ENCODE results near the gene SLC39A1.
"Not testable (repeated sequence)": the region's sequence is repeated elsewhere in the genome, so short reads cannot be mapped to it uniquely, and the experiment has no call there.

Gene SLC39A1

GRCh38 chr1:153990468-153991150 lies 27.3 kb upstream of the SLC39A1 start, which contains the start of gene RPS27:
Gene RPS27 (plus strand): TSS chr1:153990762. CDS start chr1:153990797, 35 bp downstream.
- Histone ChIP-seq H3K27ac (ENCODE audit: low read depth, low read length) (peak within 1 kb of the TSS; percentile 86), H3K9me3 (ENCODE audit: control insufficient read depth in 1 of 2, low read length in 2 of 2) (no peaks in the 10 kb centered on the region), H3K4me1 (ENCODE audit: control insufficient read depth in 1 of 2, insufficient read depth in 2 of 2, low read length in 2 of 2) (peaks cover 19 to 25% of the 10 kb centered on the region in 2 donors), H3K36me3 (ENCODE audit: control insufficient read depth in 1 of 2, insufficient read depth in 2 of 2, low read length in 2 of 2) (peaks cover 13 to 34% of the 10 kb centered on the region in 2 donors), H3K9ac (ENCODE audit: low read depth in 1 of 2, low read length in 2 of 2) (peak within 1 kb of the TSS; percentile 90 to 94), H3K27me3 (ENCODE audit: control insufficient read depth in 1 of 2, insufficient read depth in 2 of 2, low read length in 2 of 2) (no peaks in the 10 kb centered on the region), H3K4me3 (ENCODE audit: low read depth in 1 of 2, low read length in 2 of 2) (peak within 1 kb of the TSS; percentile 84 to 88)

- H3K27me3 ChIP-seq (ENCODE audit: control insufficient read depth in 1 of 2, insufficient read depth in 2 of 2, low read length in 2 of 2), result no peaks in the 10 kb centered on the region
- H3K4me1 ChIP-seq (ENCODE audit: control insufficient read depth in 1 of 2, insufficient read depth in 2 of 2, low read length in 2 of 2), result peaks cover 30 to 36% of the 10 kb centered on the region in 2 donors
- H3K27ac ChIP-seq (ENCODE audit: low read depth, low read length), result no peak overlapping the region
- no peaks in the 10 kb centered on the region for H3K9me3 ChIP-seq (ENCODE audit: control insufficient read depth in 1 of 2, low read length in 2 of 2)
- peaks cover 5 to 12% of the 10 kb centered on the region in 2 donors for H3K36me3 ChIP-seq (ENCODE audit: control insufficient read depth in 1 of 2, insufficient read depth in 2 of 2, low read length in 2 of 2)
- H3K9ac ChIP-seq (ENCODE audit: low read depth in 1 of 2, low read length in 2 of 2), result no peak overlapping the region
- H3K4me3 ChIP-seq (ENCODE audit: low read depth in 1 of 2, low read length in 2 of 2), result no peak overlapping the region
Observed at GRCh38 chr1:153987621-153988020, 24.3 kb upstream of the SLC39A1 start.

- Histone ChIP-seq H3K4me1 (ENCODE audit: control insufficient read depth in 1 of 2, insufficient read depth in 2 of 2, low read length in 2 of 2) (peaks cover 15 to 22% of the 10 kb centered on the region in 2 donors), H3K9me3 (ENCODE audit: control insufficient read depth in 1 of 2, low read length in 2 of 2) (no peaks in the 10 kb centered on the region), H3K9ac (ENCODE audit: low read depth in 1 of 2, low read length in 2 of 2) (peak within 1 kb of the TSS; percentile 78 to 81), H3K27ac (ENCODE audit: low read depth, low read length) (peak within 1 kb of the TSS; percentile 79), H3K4me3 (ENCODE audit: low read depth in 1 of 2, low read length in 2 of 2) (peak within 1 kb of the TSS; percentile 71 to 80), H3K36me3 (ENCODE audit: control insufficient read depth in 1 of 2, insufficient read depth in 2 of 2, low read length in 2 of 2) (peaks cover 0 to 5% of the 10 kb centered on the region in 2 donors), H3K27me3 (ENCODE audit: control insufficient read depth in 1 of 2, insufficient read depth in 2 of 2, low read length in 2 of 2) (no peaks in the 10 kb centered on the region)
Observed at GRCh38 chr1:153985941-153986761, 22.8 kb upstream of the SLC39A1 start, which contains the start of gene RAB13. Gene RAB13 (minus strand): TSS chr1:153986339. CDS start chr1:153986236, 103 bp downstream.

GRCh38 chr1:153985341-153985912 lies 22.1 kb upstream of the SLC39A1 start:
- H3K27me3 ChIP-seq (ENCODE audit: control insufficient read depth in 1 of 2, insufficient read depth in 2 of 2, low read length in 2 of 2), result no peaks in the 10 kb centered on the region
- peak overlapping the region; percentile 71 to 80 for H3K4me3 ChIP-seq (ENCODE audit: low read depth in 1 of 2, low read length in 2 of 2)
- H3K36me3 ChIP-seq (ENCODE audit: control insufficient read depth in 1 of 2, insufficient read depth in 2 of 2, low read length in 2 of 2), result peaks cover 0 to 5% of the 10 kb centered on the region in 2 donors
- H3K9me3 ChIP-seq (ENCODE audit: control insufficient read depth in 1 of 2, low read length in 2 of 2), result no peaks in the 10 kb centered on the region
- peak overlapping the region; percentile 78 to 81 for H3K9ac ChIP-seq (ENCODE audit: low read depth in 1 of 2, low read length in 2 of 2)
- peaks cover 14 to 22% of the 10 kb centered on the region in 2 donors for H3K4me1 ChIP-seq (ENCODE audit: control insufficient read depth in 1 of 2, insufficient read depth in 2 of 2, low read length in 2 of 2)
- H3K27ac ChIP-seq (ENCODE audit: low read depth, low read length), result peak overlapping the region; percentile 57

- H3K9ac ChIP-seq (ENCODE audit: low read depth in 1 of 2, low read length in 2 of 2), result no peak overlapping the region
- peak overlapping the region in 1 of 2 donors; percentile 80 for H3K4me3 ChIP-seq (ENCODE audit: low read depth in 1 of 2, low read length in 2 of 2)
Observed at GRCh38 chr1:153984123-153984894, 21.0 kb upstream of the SLC39A1 start.

GRCh38 chr1:153981735-153982134 lies 18.4 kb upstream of the SLC39A1 start:
- peaks cover 18 to 23% of the 10 kb centered on the region in 2 donors for H3K4me1 ChIP-seq (ENCODE audit: control insufficient read depth in 1 of 2, insufficient read depth in 2 of 2, low read length in 2 of 2)
- H3K9me3 ChIP-seq (ENCODE audit: control insufficient read depth in 1 of 2, low read length in 2 of 2); H3K27me3 ChIP-seq (ENCODE audit: control insufficient read depth in 1 of 2, insufficient read depth in 2 of 2, low read length in 2 of 2); H3K36me3 ChIP-seq (ENCODE audit: control insufficient read depth in 1 of 2, insufficient read depth in 2 of 2, low read length in 2 of 2); H3K9ac ChIP-seq (ENCODE audit: low read depth in 1 of 2, low read length in 2 of 2); H3K4me3 ChIP-seq (ENCODE audit: low read depth in 1 of 2, low read length in 2 of 2); H3K27ac ChIP-seq (ENCODE audit: low read depth, low read length): not testable (repeated sequence)

More at GRCh38 chr1:153984123-153984894, 21.0 kb upstream of the SLC39A1 start:
- no peaks in the 10 kb centered on the region for H3K27me3 ChIP-seq (ENCODE audit: control insufficient read depth in 1 of 2, insufficient read depth in 2 of 2, low read length in 2 of 2)
- H3K27ac ChIP-seq (ENCODE audit: low read depth, low read length), result no peak overlapping the region
- H3K9me3 ChIP-seq (ENCODE audit: control insufficient read depth in 1 of 2, low read length in 2 of 2), result no peaks in the 10 kb centered on the region
- H3K36me3 ChIP-seq (ENCODE audit: control insufficient read depth in 1 of 2, insufficient read depth in 2 of 2, low read length in 2 of 2), result peaks cover 0 to 5% of the 10 kb centered on the region in 2 donors
- H3K4me1 ChIP-seq (ENCODE audit: control insufficient read depth in 1 of 2, insufficient read depth in 2 of 2, low read length in 2 of 2), result peaks cover 14 to 22% of the 10 kb centered on the region in 2 donors

- H3K27me3 ChIP-seq (ENCODE audit: control insufficient read depth in 1 of 2, insufficient read depth in 2 of 2, low read length in 2 of 2); H3K4me3 ChIP-seq (ENCODE audit: low read depth in 1 of 2, low read length in 2 of 2); H3K9ac ChIP-seq (ENCODE audit: low read depth in 1 of 2, low read length in 2 of 2); H3K27ac ChIP-seq (ENCODE audit: low read depth, low read length); H3K9me3 ChIP-seq (ENCODE audit: control insufficient read depth in 1 of 2, low read length in 2 of 2): not testable (repeated sequence)
- Histone ChIP-seq H3K36me3 (ENCODE audit: control insufficient read depth in 1 of 2, insufficient read depth in 2 of 2, low read length in 2 of 2) (peaks cover 6 to 20% of the 10 kb centered on the region in 2 donors), H3K4me1 (ENCODE audit: control insufficient read depth in 1 of 2, insufficient read depth in 2 of 2, low read length in 2 of 2) (peaks cover 15% of the 10 kb centered on the region in 2 donors)
Observed at GRCh38 chr1:153979091-153979490, 15.8 kb upstream of the SLC39A1 start.

GRCh38 chr1:153978274-153978909 lies 15.1 kb upstream of the SLC39A1 start:
- peak overlapping the region; percentile 87 for H3K27ac ChIP-seq (ENCODE audit: low read depth, low read length)
- H3K4me3 ChIP-seq (ENCODE audit: low read depth in 1 of 2, low read length in 2 of 2), result peak overlapping the region; percentile 98
- peak overlapping the region; percentile 86 to 92 for H3K9ac ChIP-seq (ENCODE audit: low read depth in 1 of 2, low read length in 2 of 2)

More at GRCh38 chr1:153978274-153978909, 15.1 kb upstream of the SLC39A1 start:
- no peaks in the 10 kb centered on the region for H3K27me3 ChIP-seq (ENCODE audit: control insufficient read depth in 1 of 2, insufficient read depth in 2 of 2, low read length in 2 of 2)
- H3K4me1 ChIP-seq (ENCODE audit: control insufficient read depth in 1 of 2, insufficient read depth in 2 of 2, low read length in 2 of 2), result peaks cover 15% of the 10 kb centered on the region in 2 donors
- peaks cover 13 to 27% of the 10 kb centered on the region in 2 donors for H3K36me3 ChIP-seq (ENCODE audit: control insufficient read depth in 1 of 2, insufficient read depth in 2 of 2, low read length in 2 of 2)
- no peaks in the 10 kb centered on the region for H3K9me3 ChIP-seq (ENCODE audit: control insufficient read depth in 1 of 2, low read length in 2 of 2)

All from duodenal mucosa (tissue), 2 donors.